ENCODE results near the gene SGCB. TPM values are rescaled to one million over a fixed set of nuclear protein-coding genes. Genes with fewer than 3 reads are reported as not detected.
A peak's percentile ranks its signal among the peaks of the same experiment; 100 is the strongest.

Gene SGCB
- total RNA-seq, 1 experiment from 2014 or later, result 1.2 TPM

GRCh38 chr4:52004414-52004813 lies 33.7 kb downstream of the SGCB start:
- Histone ChIP-seq H3K4me2 (no peak overlapping the region), H3K36me3 (ENCODE audit: low read depth) (no peaks in the 10 kb centered on the region), H3K9me3 (ENCODE audit: insufficient read depth, low read depth) (no peaks in the 10 kb centered on the region), H3F3A (ENCODE audit: insufficient read depth, low read depth) (no peaks in the 10 kb centered on the region), H3K79me2 (ENCODE audit: low read depth) (no peaks in the 10 kb centered on the region), H3K4me3 (no peak overlapping the region), H3K9me2 (ENCODE audit: insufficient read depth) (no peaks in the 10 kb centered on the region), H3K27ac (no peak overlapping the region), H2AFZ (no peak overlapping the region), H3K27me3 (ENCODE audit: insufficient read depth, low read depth) (no peaks in the 10 kb centered on the region), H3K4me1 (replicated peaks; ENCODE audit: insufficient read depth) (peaks cover 7% of the 10 kb centered on the region), H4K20me1 (ENCODE audit: insufficient read depth) (no peaks in the 10 kb centered on the region)
- intact Hi-C loops (cut with micrococcal nuclease; ENCODE audit: unreplicated experiment), result loop anchor here (5.0 kb wide), 1 partner anchor 62 kb away; no protein-coding TSS in a partner anchor
- ChIA-PET POLR2A (ENCODE audit: unreplicated experiment) (no interaction called here), CTCF (no interaction called here)
- no peak for DNase-seq
- BruUV-seq (replicated peaks), result no TSS peak
- TF ChIP-seq EZH2 (IDR thresholded peaks at IDR 0.05; ENCODE audit: low read depth) (no peak), CTCF (conservative IDR thresholded peaks at IDR 0.05) (no peak)

GRCh38 chr4:52001616-52002015 lies 36.5 kb downstream of the SGCB start:
- Histone ChIP-seq H3F3A (ENCODE audit: insufficient read depth, low read depth) (no peaks in the 10 kb centered on the region), H3K4me2 (no peak overlapping the region), H3K9me2 (ENCODE audit: insufficient read depth) (no peaks in the 10 kb centered on the region), H3K9me3 (ENCODE audit: insufficient read depth, low read depth) (no peaks in the 10 kb centered on the region), H3K79me2 (ENCODE audit: low read depth) (no peaks in the 10 kb centered on the region), H3K4me3 (no peak overlapping the region), H3K27me3 (ENCODE audit: insufficient read depth, low read depth) (no peaks in the 10 kb centered on the region), H2AFZ (no peak overlapping the region), H3K36me3 (ENCODE audit: low read depth) (no peaks in the 10 kb centered on the region), H3K27ac (no peak overlapping the region), H4K20me1 (ENCODE audit: insufficient read depth) (no peaks in the 10 kb centered on the region), H3K4me1 (replicated peaks; ENCODE audit: insufficient read depth) (peaks cover 7% of the 10 kb centered on the region)
- peak; percentile 22 to 55 for DNase-seq
- POLR2A ChIA-PET (ENCODE audit: unreplicated experiment), result no interaction called here
- no peak for TF ChIP-seq EZH2 (IDR thresholded peaks at IDR 0.05; ENCODE audit: low read depth)
- no peak for TF ChIP-seq CTCF (conservative IDR thresholded peaks at IDR 0.05)
- no TSS peak for BruUV-seq (replicated peaks)
- CTCF ChIA-PET, result no interaction called here
- intact Hi-C loops (cut with micrococcal nuclease; ENCODE audit: unreplicated experiment), result loop anchor here (5.0 kb wide), 1 partner anchor 59 kb away; no protein-coding TSS in a partner anchor

- Histone ChIP-seq H3K4me3 (no peak overlapping the region), H3K27me3 (ENCODE audit: insufficient read depth, low read depth) (no peaks in the 10 kb centered on the region), H3K79me2 (ENCODE audit: low read depth) (no peaks in the 10 kb centered on the region), H3K9me2 (ENCODE audit: insufficient read depth) (no peaks in the 10 kb centered on the region), H3K36me3 (ENCODE audit: low read depth) (no peaks in the 10 kb centered on the region), H3K4me1 (replicated peaks; ENCODE audit: insufficient read depth) (peaks cover 7% of the 10 kb centered on the region), H4K20me1 (ENCODE audit: insufficient read depth) (no peaks in the 10 kb centered on the region), H3F3A (ENCODE audit: insufficient read depth, low read depth) (no peaks in the 10 kb centered on the region), H3K27ac (no peak overlapping the region), H3K9me3 (ENCODE audit: insufficient read depth, low read depth) (no peaks in the 10 kb centered on the region), H3K4me2 (no peak overlapping the region), H2AFZ (no peak overlapping the region)
- BruUV-seq (replicated peaks), result no TSS peak
- CTCF ChIA-PET, result no interaction called here
- TF ChIP-seq CTCF (conservative IDR thresholded peaks at IDR 0.05) (no peak), EZH2 (IDR thresholded peaks at IDR 0.05; ENCODE audit: low read depth) (no peak)
- intact Hi-C loops (cut with micrococcal nuclease; ENCODE audit: unreplicated experiment), result no loop called here
- POLR2A ChIA-PET (ENCODE audit: unreplicated experiment), result no interaction called here
- no peak for DNase-seq
Measured at GRCh38 chr4:51999250-51999649, 38.8 kb downstream of the SGCB start.

Data from PC-9 (cell line).